Panc1 (cell line): ENCODE data around the gene SEPTIN11. TPM values are rescaled to one million over a fixed set of nuclear protein-coding genes. Genes with fewer than 3 reads are reported as not detected.

ENCODE experiments used
- ATAC-seq: fragments of 200-7000 bp; cut with Tn5 transposase; 2 replicates; pipeline ENCODE4 v1.9.1; 2020; ENCODE audit warnings: mild to moderate bottlenecking, moderate library complexity
- BruUV-seq: library from RNA; stranded (reverse); fragments of 400-500 nt; replicated peaks from 2 replicates; lab custom pipeline; 2021; lab: Mats Ljungman, UMichigan
- CTCF ChIA-PET: fragments of 300-600 bp; sonication (Branson Sonifier 250); formaldehyde crosslinking; loops from one replicate; lab custom pipeline; 2022; ENCODE audit warnings: antibody characterized with exemption; lab: Charles Lee
- POLR2A ChIA-PET: fragments of 300-600 bp; sonication (Branson Sonifier 250); formaldehyde crosslinking; loops from one replicate; lab custom pipeline; 2022; ENCODE audit warnings: antibody characterized with exemption; lab: Charles Lee
- DNase-seq: peaks from one replicate; pipeline ENCODE4 v3.0.0-alpha.2; 2010; ENCODE audit warnings: low read depth, low spot score
- H3K27ac ChIP-seq: 2 replicates; pipeline ENCODE4 v1.5.1; 2011; ENCODE audit warnings: mild to moderate bottlenecking, low read length, inconsistent platforms
- H3K27me3 ChIP-seq: fragments of 200-500 bp; sonication (Bioruptor generic); 2 replicates; pipeline ENCODE4 v1.6.0; 2014; ENCODE audit warnings: low read length, inconsistent platforms; ENCODE audit not compliant: control insufficient read depth, insufficient read depth
- H3K36me3 ChIP-seq: fragments of 200-500 bp; sonication (Bioruptor generic); 2 replicates; pipeline ENCODE4 v1.5.1; 2014; ENCODE audit warnings: inconsistent platforms, mild to moderate bottlenecking, low read length, moderate library complexity; ENCODE audit not compliant: control insufficient read depth, insufficient read depth
- H3K4me1 ChIP-seq: 2 replicates; pipeline ENCODE4 v1.5.1; 2011; ENCODE audit warnings: inconsistent platforms, mild to moderate bottlenecking, low read length, moderate library complexity; ENCODE audit not compliant: control insufficient read depth, insufficient read depth
- H3K4me3 ChIP-seq, 2 experiments: 2 replicates each; pipeline ENCODE4 v1.5.1; 2011 to 2012; ENCODE audit warnings: low read depth in 2 of 2, low read length in 2 of 2, mild to moderate bottlenecking in 2 of 2, inconsistent platforms in 1 of 2, moderate library complexity in 1 of 2
- H3K9me3 ChIP-seq: fragments of 200-500 bp; sonication (Bioruptor generic); 2 replicates; pipeline ENCODE4 v1.5.1; 2014; ENCODE audit warnings: low read depth, mild to moderate bottlenecking, inconsistent platforms, low read length, moderate library complexity; ENCODE audit not compliant: control insufficient read depth, insufficient read depth
- CTCF ChIP-seq: fragments of 450-650 bp; IDR thresholded peaks from 2 replicates; pipeline ENCODE4 v1.5.1; 2017; ENCODE audit warnings: mild to moderate bottlenecking
- POLR2AphosphoS5 ChIP-seq: IDR thresholded peaks from 2 replicates; pipeline ENCODE4 v1.6.1; 2012; ENCODE audit warnings: mild to moderate bottlenecking, low read depth, low read length, moderate library complexity
- REST ChIP-seq, 2 experiments: IDR thresholded peaks; 2 replicates each; pipeline ENCODE4 v1.6.1; 2011 to 2012; ENCODE audit warnings: low read depth in 2 of 2, control low read depth in 1 of 2, low read length in 1 of 2, mild to moderate bottlenecking in 1 of 2, moderate library complexity in 1 of 2; ENCODE audit not compliant: insufficient read depth in 1 of 2
- SIN3A ChIP-seq: IDR thresholded peaks from 2 replicates; pipeline ENCODE4 v1.6.1; 2012; ENCODE audit warnings: low read depth, mild to moderate bottlenecking, low read length, moderate library complexity, borderline replicate concordance; ENCODE audit not compliant: insufficient read depth
- TCF7L2 ChIP-seq: IDR thresholded peaks from 2 replicates; pipeline ENCODE4 v1.6.1; 2011; ENCODE audit warnings: mild to moderate bottlenecking, low read depth, low read length, inconsistent platforms
- in situ Hi-C: cut with HindIII; loops from 2 replicates; pipeline ENCODE4 v1.10.0; 2016; ENCODE audit warnings: low sequenced_read_pairs, low pct_unique_long_range_greater_than_20kb
- intact Hi-C: fragments of 100-400 bp; cut with micrococcal nuclease; formaldehyde crosslinking; loops from one replicate; pipeline ENCODE4 v1.10.0; 2022; ENCODE audit not compliant: unreplicated experiment
- total RNA-seq: library from RNA; stranded (reverse); gene quantifications from one replicate; pipeline ENCODE4 v1.2.1, GENCODE V29; 2021; ENCODE audit not compliant: unreplicated experiment

Gene SEPTIN11
- total RNA-seq, 1 experiment from 2014 or later = 103 TPM

DNA sequence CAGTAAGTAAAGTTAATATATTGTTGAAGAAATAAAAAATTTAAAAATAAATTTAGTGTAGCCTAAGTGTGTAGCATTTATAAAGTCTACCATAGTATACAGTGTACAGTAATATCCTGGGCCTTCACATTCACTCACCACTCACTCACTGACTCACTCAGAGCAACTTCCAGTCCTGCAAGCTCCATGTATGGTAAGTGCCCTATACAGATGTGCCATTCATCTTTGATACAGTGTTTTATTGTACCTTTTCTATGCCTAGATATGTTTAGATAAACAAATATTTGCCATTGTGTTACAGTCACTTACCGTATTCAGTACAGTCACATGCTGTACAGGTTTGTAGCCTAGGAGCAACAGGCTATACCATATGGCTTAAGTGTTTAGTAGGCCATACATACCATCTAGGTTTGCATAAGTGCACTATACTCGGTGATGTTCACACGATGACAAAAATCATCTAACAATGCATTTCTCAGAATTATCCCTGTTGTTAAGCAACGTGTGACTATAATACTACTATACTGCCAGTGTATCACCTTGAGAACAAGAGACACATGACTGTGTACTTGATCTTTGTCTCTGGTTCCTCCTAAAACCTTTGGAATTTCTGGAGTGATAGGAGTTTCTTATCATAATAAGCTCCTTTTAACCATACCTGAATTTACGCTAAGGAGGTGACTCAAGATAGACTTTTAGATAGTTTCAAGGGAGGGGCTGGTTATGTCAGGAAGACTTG lies 25.8 kb upstream of the SEPTIN11 start:
- intact Hi-C loops = no loop called here
- Histone ChIP-seq H3K4me3 (no peak overlapping the region), H3K4me1 (no peaks in the 10 kb centered on the region), H3K9me3 (no peaks in the 10 kb centered on the region), H3K27ac (no peak overlapping the region), H3K36me3 (no peaks in the 10 kb centered on the region), H3K27me3 (no peaks in the 10 kb centered on the region)
- in situ Hi-C loops = no loop called here
- no peak for DNase-seq
- TF ChIP-seq TCF7L2 = no peak
- TF ChIP-seq POLR2AphosphoS5 = no peak
- no peak for TF ChIP-seq REST (IDR thresholded peaks at IDR 0.05; ENCODE audit: insufficient read depth in 1 of 2, low read depth in 2 of 2, low read length in 1 of 2)
- TF ChIP-seq SIN3A = no peak
- no peak for TF ChIP-seq CTCF
- ATAC-seq = no peak
- no TSS peak for BruUV-seq
- ChIA-PET POLR2A (no interaction called here), CTCF (no interaction called here)

DNA sequence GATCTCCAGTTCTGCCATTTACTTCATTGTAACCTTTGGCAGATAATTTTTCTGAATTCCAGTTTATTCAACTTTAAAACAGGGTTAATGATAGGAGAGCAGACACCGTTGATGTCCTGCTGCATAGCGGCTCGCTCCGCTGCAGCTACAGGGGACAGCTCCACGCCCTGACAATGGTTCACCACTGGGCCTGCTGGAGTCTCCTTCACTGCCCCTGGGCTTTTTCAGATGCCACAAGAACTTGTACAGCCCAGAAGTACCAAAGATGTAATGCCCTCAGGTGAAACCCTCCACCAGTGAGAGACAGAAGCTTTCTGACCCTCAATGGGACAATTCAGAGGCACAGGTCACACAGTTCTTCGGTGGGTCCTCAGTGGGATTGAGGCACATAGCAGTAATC lies 22.7 kb upstream of the SEPTIN11 start:
- H3K9me3 ChIP-seq = no peaks in the 10 kb centered on the region
- H3K27ac ChIP-seq = no peak overlapping the region
- no TSS peak for BruUV-seq
- in situ Hi-C loops (no loop called here), intact Hi-C loops (no loop called here)
- no peaks in the 10 kb centered on the region for H3K4me1 ChIP-seq
- no peak overlapping the region for H3K4me3 ChIP-seq
- no peaks in the 10 kb centered on the region for H3K27me3 ChIP-seq
- ChIA-PET CTCF (interaction anchor here (0.5 kb wide), 1 partner anchor 68 kb away, joined by 3 read pairs; no protein-coding TSS in a partner anchor), POLR2A (no interaction called here)
- DNase-seq (no peak), ATAC-seq (no peak)
- no peaks in the 10 kb centered on the region for H3K36me3 ChIP-seq
- no peak for TF ChIP-seq REST (IDR thresholded peaks at IDR 0.05; ENCODE audit: insufficient read depth in 1 of 2, low read depth in 2 of 2, low read length in 1 of 2)
- no peak for TF ChIP-seq TCF7L2
- TF ChIP-seq CTCF = no peak
- TF ChIP-seq POLR2AphosphoS5 = no peak
- TF ChIP-seq SIN3A = no peak
